Testis (tissue), 2 donors: Measurements from ENCODE around the gene EIF2S2.

Source experiments
- CTCF ChIP-seq, 3 experiments: fragments of 450-650 bp in 2 of 3; fragments of 200-600 bp in 1 of 3; sonication (generic) in 1 of 3; IDR thresholded peaks; one replicate each; pipeline ENCODE4 v1.5.1; 2016 to 2019; ENCODE audit warnings: antibody characterized with exemption in 3 of 3, mild to moderate bottlenecking in 2 of 3, moderate library complexity in 1 of 3
- POLR2A ChIP-seq: fragments of 450-650 bp; IDR thresholded peaks from one replicate; pipeline ENCODE4 v1.6.1; 2017; ENCODE audit warnings: antibody characterized with exemption, mild to moderate bottlenecking, moderate library complexity

- TF ChIP-seq CTCF (IDR thresholded peaks at IDR 0.05) (no peak), POLR2A (no peak)
These were observed 8.2 kb upstream of the EIF2S2 start for GRCh38 chr20:34120213-34120612.
